AG08396 (cell line): ENCODE results near the gene LRRC7.

ENCODE experiments used
- DNase-seq: peaks from one replicate; pipeline ENCODE4 v3.0.0; 2012; ENCODE audit warnings: low spot score, mixed read lengths

The LRRC7 gene

GRCh38 chr1:69976896-69977295 is 409.2 kb downstream of the LRRC7 start:
- DNase-seq: no peak

- DNase-seq: peak; percentile 14
These were observed 415.3 kb downstream of the LRRC7 start for GRCh38 chr1:69982992-69983391.

- no peak for DNase-seq
These were observed 417.7 kb downstream of the LRRC7 start for GRCh38 chr1:69985376-69985775.

GRCh38 chr1:69985901-69986439 is 418.2 kb downstream of the LRRC7 start:
- DNase-seq: no peak

- no peak for DNase-seq
These were observed 420.2 kb downstream of the LRRC7 start for GRCh38 chr1:69987881-69988280.

- no peak for DNase-seq
These were observed 423.9 kb downstream of the LRRC7 start for GRCh38 chr1:69991644-69992043.

- no peak for DNase-seq
These were observed 424.9 kb downstream of the LRRC7 start for GRCh38 chr1:69992594-69992993.

- no peak for DNase-seq
These were observed 426.1 kb downstream of the LRRC7 start for GRCh38 chr1:69993810-69994209.

- no peak for DNase-seq
These were observed 426.5 kb downstream of the LRRC7 start for GRCh38 chr1:69994241-69994640.

GRCh38 chr1:69998847-69999246 is 431.1 kb downstream of the LRRC7 start:
- no peak for DNase-seq

GRCh38 chr1:70003211-70003908 is 435.6 kb downstream of the LRRC7 start:
- no peak for DNase-seq

GRCh38 chr1:70005386-70006034 is 437.8 kb downstream of the LRRC7 start:
- no peak for DNase-seq

- no peak for DNase-seq
These were observed 440.9 kb downstream of the LRRC7 start for GRCh38 chr1:70008660-70009059.

- DNase-seq: no peak
These were observed 450.0 kb downstream of the LRRC7 start for GRCh38 chr1:70017770-70018169.

GRCh38 chr1:70024272-70024671 is 456.6 kb downstream of the LRRC7 start:
- DNase-seq: no peak

- DNase-seq: no peak
These were observed 457.3 kb downstream of the LRRC7 start for GRCh38 chr1:70025052-70025451.

- DNase-seq: no peak
These were observed 458.1 kb downstream of the LRRC7 start for GRCh38 chr1:70025846-70026245.

GRCh38 chr1:70033266-70033873 is 465.6 kb downstream of the LRRC7 start:
- DNase-seq: no peak

GRCh38 chr1:70033936-70034335 is 466.2 kb downstream of the LRRC7 start:
- DNase-seq: no peak

- DNase-seq: peak; percentile 11
These were observed 466.7 kb downstream of the LRRC7 start for GRCh38 chr1:70034403-70034802.

GRCh38 chr1:70038025-70038424 is 470.3 kb downstream of the LRRC7 start:
- DNase-seq: no peak

GRCh38 chr1:70039485-70039884 is 471.8 kb downstream of the LRRC7 start:
- no peak for DNase-seq
